Measurements from ENCODE around the gene ANO3.

Gene ANO3

GRCh38 chr11:26687351-26687750 lies 355.4 kb downstream of the ANO3 start:
- H4K20me1 ChIP-seq (ENCODE audit: insufficient read depth, low read length, poor library complexity, severe bottlenecking), result no peaks in the 10 kb centered on the region
- H3K9me3 ChIP-seq (ENCODE audit: insufficient read depth, low read depth, low read length), result no peaks in the 10 kb centered on the region
- no peaks in the 10 kb centered on the region for H3K27me3 ChIP-seq (ENCODE audit: insufficient read depth, low read length, poor library complexity, severe bottlenecking)
- no peaks in the 10 kb centered on the region for H3K79me2 ChIP-seq (ENCODE audit: insufficient read depth, low read length)
- no peak overlapping the region for H2AFZ ChIP-seq (ENCODE audit: low read length)
- no peaks in the 10 kb centered on the region for H3F3A ChIP-seq (ENCODE audit: low read depth)
- H3K9me2 ChIP-seq (replicated peaks; ENCODE audit: low read depth, low read length), result no peaks in the 10 kb centered on the region
- no peak overlapping the region for H3K9ac ChIP-seq (ENCODE audit: low read depth, low read length, poor library complexity, severe bottlenecking)
- H3K4me1 ChIP-seq (ENCODE audit: insufficient read depth, low read length, poor library complexity, severe bottlenecking), result no peaks in the 10 kb centered on the region
- no peaks in the 10 kb centered on the region for H3K36me3 ChIP-seq (ENCODE audit: insufficient read depth, low read length)
- H3K4me3 ChIP-seq (ENCODE audit: low read length, poor library complexity, severe bottlenecking), result no peak overlapping the region
- no peak overlapping the region for H3K4me2 ChIP-seq (ENCODE audit: low read depth, low read length, poor library complexity, severe bottlenecking)
- TF ChIP-seq CTCF (conservative IDR thresholded peaks at IDR 0.05; ENCODE audit: low read length) (no peak), EZH2phosphoT487 (IDR thresholded peaks at IDR 0.05; ENCODE audit: borderline replicate concordance) (no peak)

GRCh38 chr11:26688701-26689100 lies 356.8 kb downstream of the ANO3 start:
- no peak for TF ChIP-seq CTCF (conservative IDR thresholded peaks at IDR 0.05; ENCODE audit: low read length)
- H2AFZ ChIP-seq (ENCODE audit: low read length), result no peak overlapping the region

GRCh38 chr11:26696330-26696729 lies 364.4 kb downstream of the ANO3 start:
- H3K9me3 ChIP-seq (ENCODE audit: insufficient read depth, low read depth, low read length), result no peaks in the 10 kb centered on the region
- TF ChIP-seq CTCF (conservative IDR thresholded peaks at IDR 0.05; ENCODE audit: low read length) (no peak), EZH2phosphoT487 (IDR thresholded peaks at IDR 0.05; ENCODE audit: borderline replicate concordance) (no peak)

More at GRCh38 chr11:26688701-26689100, 356.8 kb downstream of the ANO3 start:
- Histone ChIP-seq H3K36me3 (ENCODE audit: insufficient read depth, low read length) (no peaks in the 10 kb centered on the region), H3K27me3 (ENCODE audit: insufficient read depth, low read length, poor library complexity, severe bottlenecking) (no peaks in the 10 kb centered on the region), H3K4me3 (ENCODE audit: low read length, poor library complexity, severe bottlenecking) (no peak overlapping the region), H4K20me1 (ENCODE audit: insufficient read depth, low read length, poor library complexity, severe bottlenecking) (no peaks in the 10 kb centered on the region), H3K4me1 (ENCODE audit: insufficient read depth, low read length, poor library complexity, severe bottlenecking) (no peaks in the 10 kb centered on the region), H3K9me3 (ENCODE audit: insufficient read depth, low read depth, low read length) (no peaks in the 10 kb centered on the region), H3K9ac (ENCODE audit: low read depth, low read length, poor library complexity, severe bottlenecking) (no peak overlapping the region), H3K9me2 (replicated peaks; ENCODE audit: low read depth, low read length) (no peaks in the 10 kb centered on the region), H3K4me2 (ENCODE audit: low read depth, low read length, poor library complexity, severe bottlenecking) (no peak overlapping the region), H3K79me2 (ENCODE audit: insufficient read depth, low read length) (no peaks in the 10 kb centered on the region), H3F3A (ENCODE audit: low read depth) (no peaks in the 10 kb centered on the region)

More at GRCh38 chr11:26696330-26696729, 364.4 kb downstream of the ANO3 start:
- Histone ChIP-seq H3K4me2 (ENCODE audit: low read depth, low read length, poor library complexity, severe bottlenecking) (no peak overlapping the region), H2AFZ (ENCODE audit: low read length) (no peak overlapping the region), H3K4me1 (ENCODE audit: insufficient read depth, low read length, poor library complexity, severe bottlenecking) (peaks cover 8% of the 10 kb centered on the region), H3K36me3 (ENCODE audit: insufficient read depth, low read length) (no peaks in the 10 kb centered on the region), H3K9me2 (replicated peaks; ENCODE audit: low read depth, low read length) (no peaks in the 10 kb centered on the region), H3K79me2 (ENCODE audit: insufficient read depth, low read length) (no peaks in the 10 kb centered on the region), H3K9ac (ENCODE audit: low read depth, low read length, poor library complexity, severe bottlenecking) (no peak overlapping the region), H3K27me3 (ENCODE audit: insufficient read depth, low read length, poor library complexity, severe bottlenecking) (no peaks in the 10 kb centered on the region), H4K20me1 (ENCODE audit: insufficient read depth, low read length, poor library complexity, severe bottlenecking) (no peaks in the 10 kb centered on the region), H3K4me3 (ENCODE audit: low read length, poor library complexity, severe bottlenecking) (no peak overlapping the region), H3F3A (ENCODE audit: low read depth) (no peaks in the 10 kb centered on the region)
